Liver (tissue), 9 donors: ENCODE measurements around the gene NBEAL1. TPM values are rescaled to one million over a fixed set of nuclear protein-coding genes. Genes with fewer than 3 reads are reported as not detected.
A peak's percentile ranks its signal among the peaks of the same experiment; 100 is the strongest.

ENCODE experiments used
- DNase-seq: peaks from one replicate; pipeline ENCODE4 v3.0.0-alpha.2; 2017; ENCODE audit warnings: low spot score
- H3K27ac ChIP-seq, 2 donors: one replicate each; pipeline ENCODE4 v1.7.0; 2013; ENCODE audit warnings: inconsistent platforms in 2 of 2, low read length in 2 of 2, control low read depth in 1 of 2, low read depth in 1 of 2, mild to moderate bottlenecking in 1 of 2
- H3K27me3 ChIP-seq, 4 donors: one replicate each; pipeline versions ENCODE4 v1.6.1 to v1.7.0; 2013; ENCODE audit warnings: low read length in 3 of 4, inconsistent platforms in 1 of 4, mild to moderate bottlenecking in 1 of 4, moderate library complexity in 1 of 4; ENCODE audit not compliant: control insufficient read depth in 4 of 4, insufficient read depth in 4 of 4
- H3K36me3 ChIP-seq, 4 donors: one replicate each; pipeline versions ENCODE4 v1.6.1 to v1.7.0; 2013; ENCODE audit warnings: low read length in 3 of 4, mild to moderate bottlenecking in 3 of 4, low read depth in 1 of 4, moderate library complexity in 1 of 4; ENCODE audit not compliant: control insufficient read depth in 4 of 4, insufficient read depth in 3 of 4
- H3K4me1 ChIP-seq, 4 donors: one replicate each; pipeline versions ENCODE4 v1.6.1 to v1.7.0; 2013; ENCODE audit warnings: low read length in 3 of 4, mild to moderate bottlenecking in 3 of 4, moderate library complexity in 1 of 4; ENCODE audit not compliant: control insufficient read depth in 4 of 4, insufficient read depth in 4 of 4
- H3K4me3 ChIP-seq, 3 donors: one replicate each; pipeline versions ENCODE4 v1.6.1 to v1.7.0; 2013; ENCODE audit warnings: low read length in 3 of 3, control low read depth in 1 of 3, low read depth in 1 of 3, mild to moderate bottlenecking in 1 of 3
- H3K9ac ChIP-seq, 2 donors: one replicate each; pipeline ENCODE4 v1.7.0; 2013; ENCODE audit warnings: low read length in 2 of 2, mild to moderate bottlenecking in 2 of 2, moderate library complexity in 2 of 2, control low read depth in 1 of 2, low read depth in 1 of 2
- H3K9me3 ChIP-seq, 4 donors: one replicate each; pipeline versions ENCODE4 v1.6.1 to v1.7.0; 2013; ENCODE audit warnings: low read length in 3 of 4; ENCODE audit not compliant: control insufficient read depth in 4 of 4
- ATF3 ChIP-seq: IDR thresholded peaks from 2 replicates; pipeline ENCODE4 v1.6.1; 2016; ENCODE audit warnings: antibody characterized with exemption
- CTCF ChIP-seq: fragments of 150-350 bp; IDR thresholded peaks from 2 replicates; pipeline ENCODE4 v1.5.1; 2017; ENCODE audit warnings: improper control_type of control experiment, low read depth, low read length; ENCODE audit not compliant: missing input control
- FOXA1 ChIP-seq: IDR thresholded peaks from 2 replicates; pipeline ENCODE4 v1.6.1; 2016; ENCODE audit warnings: antibody characterized with exemption
- FOXA2 ChIP-seq: IDR thresholded peaks from 2 replicates; pipeline ENCODE4 v1.6.1; 2016; ENCODE audit warnings: antibody characterized with exemption
- HNF4G ChIP-seq: IDR thresholded peaks from 2 replicates; pipeline ENCODE4 v1.6.1; 2016; ENCODE audit warnings: antibody characterized with exemption
- MAX ChIP-seq: IDR thresholded peaks from 2 replicates; pipeline ENCODE4 v1.6.1; 2016; ENCODE audit warnings: antibody characterized with exemption
- NR2F2 ChIP-seq: IDR thresholded peaks from 2 replicates; pipeline ENCODE4 v1.6.1; 2016; ENCODE audit warnings: antibody characterized with exemption
- REST ChIP-seq: IDR thresholded peaks from 2 replicates; pipeline ENCODE4 v1.6.1; 2016; ENCODE audit warnings: antibody characterized with exemption, mild to moderate bottlenecking
- RXRA ChIP-seq, 2 donors: IDR thresholded peaks; 2 replicates each; pipeline ENCODE4 v1.6.1; 2017 to 2018; ENCODE audit warnings: antibody characterized with exemption in 2 of 2, mild to moderate bottlenecking in 1 of 2
- SP1 ChIP-seq: IDR thresholded peaks from 2 replicates; pipeline ENCODE4 v1.6.1; 2018; ENCODE audit warnings: antibody characterized with exemption, mild to moderate bottlenecking
- TAF1 ChIP-seq: conservative IDR thresholded peaks from 2 replicates; pipeline ENCODE4 v1.6.1; 2016; ENCODE audit warnings: antibody characterized with exemption, mild to moderate bottlenecking
- WGBS: extraction: QIAGEN DNeasy Blood & Tissue Kit; methylation state at CpG from one replicate; pipeline ENCODE4 v1.1.7; 2013; 5-methylcytosine and 5-hydroxymethylcytosine counted together
- polyA plus RNA-seq, 2 donors: library from polyadenylated mRNA; stranded (reverse) in 1 of 2; unstranded in 1 of 2; fragments of 200-250 nt in 1 of 2; fragments of >200 nt in 1 of 2; fragmentation: Nextera tagmentation in 1 of 2; extraction: Ambion mirVana in 1 of 2; gene quantifications; one replicate each; pipeline versions ENCODE4 v1.2.1 to v1.2.3, GENCODE V29; 2013 to 2015
- total RNA-seq, 2 donors: library from RNA; depleted of rRNA; stranded (reverse); fragments of >200 nt; gene quantifications; one replicate each; pipeline ENCODE4 v1.2.3, GENCODE V29; 2014
- donor health status: healthy.
- donor health status: healthy.
- donor health status: healthy.
- donor health status: healthy.
- donor health status: healthy.

The NBEAL1 gene
- total and polyA plus RNA-seq, 4 donors, result 4.4 to 47.9 (median 17.0) TPM

- no peak for TF ChIP-seq HNF4G
- peak; percentile 84 for TF ChIP-seq SP1
- TF ChIP-seq ATF3, result no peak
- TF ChIP-seq TAF1, result peak; percentile 77
Observed at GRCh38 chr2:203238704-203239526, 224.2 kb downstream of the NBEAL1 start, which contains the start of gene CYP20A1 (continued).

GRCh38 chr2:203240491-203240890 is 225.8 kb downstream of the NBEAL1 start:
- no peak for TF ChIP-seq SP1
- no peak for TF ChIP-seq TAF1
- TF ChIP-seq FOXA1, result no peak
- no peak for TF ChIP-seq REST
- no peak for TF ChIP-seq MAX
- TF ChIP-seq FOXA2, result no peak
- no peaks in the 10 kb centered on the region for H3K27me3 ChIP-seq

GRCh38 chr2:203242518-203242917 is 227.8 kb downstream of the NBEAL1 start:
- Histone ChIP-seq H3K27ac (no peak overlapping the region), H3K4me1 (peaks cover 6 to 12% (median 12%) of the 10 kb centered on the region in 4 donors), H3K9ac (no peak overlapping the region), H3K9me3 (no peaks in the 10 kb centered on the region), H3K4me3 (no peak overlapping the region), H3K27me3 (no peaks in the 10 kb centered on the region), H3K36me3 (peaks cover 0 to 3% (median 1%) of the 10 kb centered on the region in 4 donors)
- DNase-seq, result no peak
- no peak for TF ChIP-seq ATF3
- no peak for TF ChIP-seq RXRA (IDR thresholded peaks at IDR 0.05)
- no peak for TF ChIP-seq NR2F2
- TF ChIP-seq HNF4G, result no peak
- no peak for TF ChIP-seq SP1
- 98% methylated on average over 6 of the region's 6 CpGs for WGBS

More at GRCh38 chr2:203240491-203240890, 225.8 kb downstream of the NBEAL1 start:
- Histone ChIP-seq H3K9ac (no peak overlapping the region), H3K4me1 (peaks cover 6 to 12% (median 12%) of the 10 kb centered on the region in 4 donors), H3K27ac (no peak overlapping the region), H3K36me3 (peaks cover 0 to 3% (median 0%) of the 10 kb centered on the region in 4 donors), H3K9me3 (no peaks in the 10 kb centered on the region), H3K4me3 (peak overlapping the region in 1 of 3 donors; percentile 91)
- no peak for DNase-seq
- WGBS, result 85% methylated on average over 5 of the region's 5 CpGs

- Histone ChIP-seq H3K4me1 (no peaks in the 10 kb centered on the region), H3K27ac (no peak overlapping the region), H3K36me3 (peaks cover 3 to 15% (median 8%) of the 10 kb centered on the region in 4 donors), H3K9ac (no peak overlapping the region), H3K4me3 (no peak overlapping the region), H3K27me3 (no peaks in the 10 kb centered on the region), H3K9me3 (no peaks in the 10 kb centered on the region)
- DNase-seq, result no peak
- WGBS, result 95% methylated on average over 3 of the region's 3 CpGs
- TF ChIP-seq NR2F2 (no peak), FOXA1 (no peak), MAX (no peak), FOXA2 (no peak), CTCF (no peak), RXRA (IDR thresholded peaks at IDR 0.05) (no peak), SP1 (no peak), REST (no peak)
Observed at GRCh38 chr2:203246646-203247045, 232.0 kb downstream of the NBEAL1 start.
